Measurements from ENCODE around the gene SLC40A1. TPM values are rescaled to one million over a fixed set of nuclear protein-coding genes. Genes with fewer than 3 reads are reported as not detected.

The SLC40A1 gene
- total RNA-seq, 3 donors from 2014 or later = 2.1 to 4.6 (median 2.4) TPM

Other genes starting within 250 kb of the SLC40A1 start
- 100 to 1,000 TPM; 150 to 177 (median 160) TPM for gene WDR75, start 139.3 kb downstream of the SLC40A1 start, total RNA-seq
- 10 to 100 TPM; 61.7 to 78.7 (median 70.2) TPM for gene ASNSD1, start 80.7 kb upstream of the SLC40A1 start, total RNA-seq
- 1 to 10 TPM; 2.0 to 3.2 (median 3.0) TPM for gene ANKAR, start 93.9 kb upstream of the SLC40A1 start, total RNA-seq
- 10 to 100 TPM; 10.3 to 12.3 (median 11.5) TPM for gene OSGEPL1, start 182.0 kb upstream of the SLC40A1 start, total RNA-seq
- 10 to 100 TPM; 81.1 to 93.3 (median 82.2) TPM for gene ORMDL1, start 203.6 kb upstream of the SLC40A1 start, total RNA-seq
- 10 to 100 TPM; 30.7 to 34.1 (median 33.0) TPM for gene PMS1, start 203.7 kb upstream of the SLC40A1 start, total RNA-seq